Stimulated activated CD8-positive, alpha-beta memory T cell treated with anti-CD3 and anti-CD28 coated beads, Interleukin-7, amount 100 ng/mL, for 4 hours (primary cell): ENCODE measurements around the gene CAMK2D.
"Not testable (repeated sequence)": the region's sequence is repeated elsewhere in the genome, so short reads cannot be mapped to it uniquely, and the experiment has no call there.

Experiments used
- DNase-seq, 2 donors: peaks; one replicate each; pipeline ENCODE4 v3.0.0-alpha.2; 2020; ENCODE audit warnings: low read depth in 2 of 2

CAMK2D gene

DNA sequence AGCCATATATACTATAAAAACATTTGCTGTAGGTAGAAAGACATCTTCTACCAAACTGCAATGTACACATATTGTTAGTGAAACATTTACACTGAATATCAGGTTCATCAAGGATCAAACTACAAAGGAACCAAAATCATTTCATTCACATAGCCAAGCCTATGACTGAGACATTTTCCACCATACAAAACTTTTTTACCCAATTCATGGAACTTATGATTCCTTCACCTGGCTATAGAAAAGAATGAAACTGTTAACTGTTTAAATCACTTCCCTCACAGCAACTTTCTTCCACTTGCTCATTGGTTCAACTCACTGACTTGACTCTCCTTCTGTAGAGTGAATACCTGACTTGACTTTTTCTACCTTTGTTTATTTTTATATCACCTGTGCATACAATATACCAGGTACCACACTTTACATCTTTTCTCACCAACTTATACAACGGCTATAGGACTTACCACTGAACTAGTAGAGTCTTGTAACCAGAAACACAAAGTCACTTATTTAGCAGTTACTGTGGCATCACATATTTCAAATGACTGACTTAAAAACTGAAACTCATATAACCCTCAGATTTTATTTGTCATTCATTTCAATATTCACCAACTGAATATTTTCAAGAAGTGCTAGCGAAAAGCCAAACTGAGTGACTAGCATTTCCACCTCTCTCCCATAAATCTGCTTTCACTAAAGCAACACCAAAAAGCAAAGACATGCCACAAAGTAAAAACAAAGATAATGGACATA is 30.9 kb downstream of the CAMK2D start:
- DNase-seq = no peak

DNA sequence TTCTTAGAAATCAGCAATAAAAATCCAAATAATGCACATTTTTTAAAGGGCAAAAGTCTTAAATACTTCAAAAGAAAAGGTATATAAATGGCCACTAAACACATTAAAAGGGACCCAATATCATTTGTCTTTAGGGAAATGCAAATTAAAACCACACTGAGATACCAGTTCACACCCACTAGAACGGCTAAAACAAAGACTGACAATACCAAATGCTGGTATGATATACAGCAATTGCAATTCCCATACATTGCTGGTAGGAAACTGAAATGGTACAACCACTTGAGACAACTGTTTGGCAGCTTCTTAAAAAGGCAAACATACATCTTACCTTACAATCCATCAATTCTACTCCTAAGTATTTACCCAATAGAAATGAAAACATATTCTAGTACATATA is 33.7 kb downstream of the CAMK2D start:
- DNase-seq = no peak

DNA sequence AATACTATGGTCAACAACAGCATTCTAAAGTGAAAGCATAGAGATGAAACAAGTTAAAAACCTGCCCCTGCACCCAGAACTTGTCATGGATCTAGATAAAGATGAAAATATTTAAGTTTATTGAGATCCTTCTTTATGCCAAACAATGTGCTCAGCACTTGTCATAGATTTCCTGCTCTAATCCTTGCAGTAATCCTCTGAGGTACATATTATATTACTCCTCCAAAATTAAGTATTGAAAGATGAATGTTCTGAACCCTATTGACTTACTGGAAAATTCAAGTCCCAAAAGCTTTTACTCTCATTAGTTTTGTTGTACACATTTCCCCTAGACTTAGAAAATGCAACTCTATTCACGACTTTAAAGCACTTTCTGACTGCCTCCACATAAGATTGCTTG is 35.6 kb downstream of the CAMK2D start:
- DNase-seq = no peak

DNA sequence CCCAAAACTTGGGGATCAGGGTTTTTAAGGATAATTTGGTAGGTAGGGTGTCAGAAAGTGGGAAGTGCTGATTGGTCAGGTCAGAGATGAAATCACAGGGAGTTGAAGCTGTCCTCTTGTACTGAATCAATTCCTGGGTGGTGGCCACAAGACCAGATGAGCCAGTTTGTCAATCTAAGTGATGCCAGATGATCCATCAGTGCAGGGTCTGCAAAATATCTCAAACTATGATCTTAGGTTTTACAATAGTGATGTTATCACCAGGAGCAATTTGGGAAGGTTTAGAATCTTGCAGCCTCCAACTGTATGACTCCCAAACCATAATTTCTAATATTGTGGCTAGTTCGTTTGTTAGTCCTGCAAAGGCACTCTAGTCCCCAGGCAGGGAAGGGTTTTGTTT is 43.3 kb downstream of the CAMK2D start:
- no peak for DNase-seq

DNA sequence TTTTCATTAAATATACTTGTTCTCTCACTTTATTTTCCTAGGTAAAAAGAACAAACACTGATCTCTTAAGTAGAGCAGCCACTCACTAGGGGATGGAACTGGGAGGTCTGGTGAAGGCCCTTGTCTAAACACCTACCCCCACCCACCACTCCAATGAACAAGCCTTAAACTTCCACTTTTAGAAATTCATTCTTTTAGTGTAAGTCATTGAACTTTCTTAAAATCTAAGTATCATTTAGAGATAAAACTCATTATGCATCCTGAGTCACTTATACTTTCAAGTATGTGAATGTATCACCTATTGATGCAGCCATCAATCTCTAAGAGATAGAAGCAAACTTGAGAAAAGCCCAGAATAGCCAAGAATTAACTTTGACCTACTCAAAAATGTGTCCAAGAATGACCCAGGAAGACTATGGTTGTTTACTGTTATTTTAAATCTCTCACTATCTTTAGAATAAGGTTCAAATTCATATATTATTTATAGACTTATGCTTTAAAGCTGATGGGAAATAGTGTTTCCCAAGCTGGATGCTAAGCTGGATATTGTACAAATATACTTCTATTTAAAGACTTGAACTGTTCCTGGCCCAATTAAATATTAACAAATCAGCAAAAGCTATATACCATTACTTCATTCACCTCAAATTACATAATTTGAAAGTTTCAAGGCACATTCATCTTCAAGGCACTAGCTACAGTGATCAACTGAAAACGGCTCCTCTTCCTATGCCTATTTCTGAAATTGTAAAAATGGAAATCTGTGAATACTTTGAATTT is 49.5 kb downstream of the CAMK2D start:
- no peak for DNase-seq

DNA sequence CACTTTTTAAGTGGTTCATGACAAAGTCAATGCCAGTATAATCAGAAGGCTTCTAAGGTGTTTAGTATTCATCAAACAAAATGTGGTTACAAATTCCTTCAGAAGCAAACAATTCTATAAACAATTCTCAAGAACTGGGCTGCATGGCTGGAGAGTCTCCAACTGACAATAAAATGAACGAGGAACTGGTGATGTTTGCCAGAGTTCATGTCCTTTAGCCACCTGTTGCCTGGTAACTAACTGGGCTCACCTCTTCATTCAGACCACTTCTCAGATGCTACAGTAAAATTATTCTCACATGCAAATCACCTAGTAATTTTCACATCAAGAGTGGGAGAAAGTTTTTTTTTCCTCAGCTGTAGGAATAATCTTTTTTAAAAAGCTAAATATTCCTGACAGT is 53.3 kb downstream of the CAMK2D start:
- DNase-seq = no peak

DNA sequence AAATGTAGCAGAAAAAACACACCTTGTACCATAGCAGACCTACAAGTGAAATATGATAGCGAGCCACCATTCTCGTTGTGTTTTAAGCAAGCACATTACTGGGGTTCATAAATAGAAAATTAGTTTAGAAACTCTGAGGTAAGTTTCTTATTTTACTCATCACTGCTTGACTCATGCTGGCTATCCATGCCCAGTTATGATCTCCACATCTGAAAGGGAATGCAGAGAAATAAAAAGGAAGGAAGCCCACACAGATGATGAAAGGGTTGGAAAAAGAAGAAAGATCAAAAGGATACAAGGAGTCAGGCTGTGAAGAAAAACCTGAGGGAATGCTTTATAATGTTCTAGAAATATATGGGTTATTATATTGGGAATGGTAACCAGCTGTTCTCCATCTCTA is 54.5 kb downstream of the CAMK2D start:
- no peak for DNase-seq

DNA sequence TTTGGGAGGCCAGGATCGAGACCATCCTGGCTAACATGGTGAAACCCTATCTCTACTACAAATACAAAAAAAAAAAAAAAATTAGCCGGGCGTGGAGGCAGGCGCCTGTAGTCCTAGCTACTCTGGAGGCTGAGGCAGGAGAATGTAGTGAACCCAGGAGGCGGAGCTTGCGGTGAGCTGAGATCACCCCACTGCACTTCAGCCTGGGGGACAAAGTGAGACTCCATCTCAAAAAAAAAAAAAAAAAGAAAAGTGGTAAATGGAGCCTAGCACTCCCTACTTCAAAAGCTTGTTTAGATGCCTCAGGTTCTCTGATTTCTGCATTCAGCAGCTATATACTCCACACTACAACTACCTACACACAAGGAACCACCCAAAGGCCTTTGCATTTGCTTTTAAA is 56.4 kb downstream of the CAMK2D start:
- DNase-seq = not testable (repeated sequence)

DNA sequence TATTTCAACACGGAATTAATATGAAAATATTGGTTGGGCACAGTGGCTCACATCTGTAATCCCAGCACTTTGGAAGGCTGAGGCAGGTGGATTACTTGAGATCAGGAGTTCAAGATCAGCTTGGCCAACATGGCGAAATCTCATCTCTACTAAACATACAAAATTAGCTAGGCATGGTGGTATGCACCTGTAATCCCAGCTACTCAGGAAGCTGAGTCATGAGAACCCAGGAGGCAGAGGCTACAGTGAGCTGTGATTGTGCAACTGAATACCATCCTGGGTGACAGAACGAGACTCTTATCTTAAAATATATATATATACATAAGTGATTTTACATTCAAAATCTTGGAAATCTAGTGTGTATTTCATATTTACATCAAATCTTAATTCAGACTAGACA is 58.9 kb downstream of the CAMK2D start:
- DNase-seq = not testable (repeated sequence)

DNA sequence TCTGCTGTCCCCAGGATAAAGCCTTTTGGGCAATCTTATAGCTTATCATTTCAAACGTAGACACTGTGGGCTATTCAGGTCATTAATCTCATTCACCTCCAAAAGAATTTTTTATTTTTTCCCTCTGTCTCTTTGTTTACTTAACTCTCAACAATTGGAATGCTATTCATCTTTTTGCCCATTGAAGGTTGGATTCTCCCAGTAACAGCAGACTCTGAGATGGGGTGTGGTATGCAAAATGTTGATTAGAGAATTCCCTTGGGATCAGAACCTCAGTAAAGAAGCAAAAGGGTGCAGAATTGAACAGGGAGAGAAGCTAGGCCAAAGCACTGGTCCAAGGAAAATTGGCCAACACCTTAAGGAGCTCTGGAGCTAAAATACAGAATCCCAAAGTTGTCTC is 60.4 kb downstream of the CAMK2D start:
- DNase-seq = no peak

DNA sequence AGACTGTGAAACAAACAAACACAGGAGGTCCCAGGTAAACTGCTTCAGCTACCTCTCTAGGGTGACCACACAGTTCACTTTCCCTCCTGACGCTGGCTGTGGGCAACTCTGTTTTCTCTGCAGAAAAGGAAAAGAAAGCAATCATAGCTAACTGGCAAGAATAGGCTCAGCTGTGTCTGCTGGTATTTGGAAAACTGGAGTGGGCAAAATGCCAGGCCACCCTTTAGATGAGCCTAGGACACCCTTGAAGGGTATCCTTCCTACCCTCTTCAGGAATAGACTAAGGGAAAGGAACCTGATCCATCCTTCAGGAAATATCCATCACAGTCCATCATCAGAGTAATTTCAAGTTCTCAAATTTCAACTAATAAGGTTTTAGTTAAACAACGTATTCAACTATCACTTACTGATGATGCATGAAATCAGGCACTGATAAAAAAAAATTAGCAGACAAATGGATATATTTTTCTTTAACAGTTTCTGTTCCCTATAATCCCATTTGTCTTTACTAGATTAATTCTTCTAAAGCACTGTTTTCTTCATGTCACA is 60.9 kb downstream of the CAMK2D start:
- no peak for DNase-seq

DNA sequence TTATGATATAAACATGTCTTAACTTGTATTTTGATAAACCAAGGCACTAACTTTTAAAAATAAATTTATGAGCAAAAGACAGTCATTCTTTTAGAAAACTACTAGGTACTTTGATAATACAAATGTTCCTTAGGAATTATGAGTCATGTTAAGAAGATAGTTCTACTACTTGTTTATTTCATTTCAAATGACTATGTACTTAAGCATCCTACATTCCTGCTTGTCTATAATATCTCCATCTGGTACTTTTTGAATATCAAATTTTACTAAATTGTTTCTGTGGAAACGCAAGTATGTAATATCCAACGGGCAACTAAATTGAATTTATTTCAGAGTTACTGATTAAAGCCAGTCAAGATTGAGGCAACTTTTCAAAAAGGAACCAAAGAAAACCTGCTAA is 61.8 kb downstream of the CAMK2D start:
- DNase-seq = no peak

DNA sequence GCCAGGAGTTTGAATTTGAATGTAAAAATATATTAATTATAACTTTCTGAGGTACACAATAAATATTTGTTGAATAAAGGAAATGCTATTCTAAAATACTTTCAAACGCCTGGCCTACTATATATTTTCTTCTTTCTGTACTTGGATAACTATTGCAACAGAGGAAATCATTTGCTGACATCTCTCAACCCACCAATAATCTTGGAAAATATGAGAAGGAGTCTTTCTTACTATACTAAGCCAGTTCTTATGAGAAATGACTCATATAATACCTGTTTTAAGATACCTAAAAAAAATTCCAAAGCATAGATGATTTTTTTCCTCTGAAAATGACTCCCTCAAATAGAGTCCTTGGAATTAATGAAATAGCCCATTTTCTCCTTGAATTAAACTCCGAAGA is 64.1 kb downstream of the CAMK2D start:
- no peak for DNase-seq

DNA sequence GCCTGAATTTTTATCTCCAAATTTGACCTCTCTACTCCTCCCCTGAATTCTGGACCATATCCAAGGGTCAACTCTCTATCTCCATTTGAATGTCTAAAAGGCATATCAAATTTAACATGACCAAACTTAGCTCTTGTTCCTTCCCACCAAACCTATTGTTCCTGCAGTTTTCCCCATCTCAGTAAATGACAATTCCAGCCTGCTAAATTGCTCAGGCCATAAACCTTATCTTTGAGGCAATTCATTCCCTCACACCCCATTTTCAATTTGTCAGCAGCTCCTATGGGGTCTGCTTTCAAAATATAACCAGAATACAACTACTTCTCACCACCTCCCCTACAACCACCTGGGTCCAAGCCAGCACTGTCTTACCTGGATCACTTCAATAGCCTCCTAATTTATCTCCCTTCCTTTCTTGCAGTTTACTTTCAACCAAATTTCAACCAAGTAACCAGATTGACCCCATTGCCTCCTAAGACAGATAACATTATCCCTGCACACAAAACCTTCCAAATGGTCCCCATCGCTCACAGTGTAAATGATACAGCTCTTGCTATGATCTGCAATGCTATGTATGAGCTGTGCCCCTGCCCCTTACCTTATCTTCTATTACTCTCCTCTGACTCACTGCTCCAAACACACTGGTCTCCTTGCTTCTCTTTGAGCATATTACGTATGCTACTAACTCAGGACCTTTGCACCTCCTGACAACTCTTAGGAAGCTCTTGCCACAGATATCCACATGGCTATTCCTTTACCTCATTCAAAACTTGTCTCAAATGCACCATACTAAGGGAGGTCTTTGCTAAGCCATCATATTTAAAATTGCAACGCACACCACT is 66.0 kb downstream of the CAMK2D start:
- no peak for DNase-seq

DNA sequence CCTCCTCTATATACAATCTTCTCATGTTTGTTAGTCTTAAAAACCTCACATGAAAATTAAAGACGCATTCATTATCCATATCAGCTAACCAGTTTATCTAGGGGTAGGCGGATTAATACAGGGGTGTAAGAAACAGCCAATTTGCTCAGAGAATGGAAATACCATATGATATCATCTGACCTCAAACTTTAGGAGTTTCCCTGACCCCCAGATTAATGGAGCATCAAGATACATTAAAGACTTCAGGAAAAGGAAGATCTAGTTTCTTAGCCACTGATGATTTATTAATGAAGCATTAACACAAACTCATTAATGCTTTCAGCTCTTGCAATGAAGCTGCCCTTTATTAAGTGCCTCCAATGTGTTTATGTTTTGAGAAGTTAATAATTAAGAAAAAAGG is 67.5 kb downstream of the CAMK2D start:
- DNase-seq = no peak

DNA sequence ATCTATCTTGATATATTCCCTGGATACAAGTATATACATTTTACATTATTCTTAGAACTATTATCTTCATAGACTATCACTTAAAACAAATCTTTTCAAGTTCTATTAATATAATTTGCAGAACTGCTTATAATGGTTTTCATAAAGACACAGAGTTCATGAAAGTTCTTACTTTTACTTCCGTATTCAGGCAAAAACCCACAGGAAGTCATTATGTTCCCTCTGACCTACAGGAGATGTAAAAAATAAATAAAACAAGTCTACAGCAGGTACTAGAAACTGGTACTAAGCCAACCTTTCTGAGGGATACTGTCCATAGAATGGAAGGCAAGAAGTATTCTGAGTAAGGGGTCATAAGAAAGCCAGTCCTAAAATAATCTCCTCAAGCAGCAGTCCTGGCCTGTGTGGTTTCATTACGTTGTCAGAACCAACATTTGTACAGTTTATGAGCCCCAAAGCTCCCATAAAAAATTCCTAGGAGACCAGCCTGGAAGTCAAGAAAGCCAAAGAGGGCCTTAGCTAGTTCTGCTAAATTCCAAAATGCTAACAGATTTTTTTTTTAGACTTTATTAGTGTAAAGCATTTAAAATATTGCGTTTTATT is 68.6 kb downstream of the CAMK2D start:
- no peak for DNase-seq

DNA sequence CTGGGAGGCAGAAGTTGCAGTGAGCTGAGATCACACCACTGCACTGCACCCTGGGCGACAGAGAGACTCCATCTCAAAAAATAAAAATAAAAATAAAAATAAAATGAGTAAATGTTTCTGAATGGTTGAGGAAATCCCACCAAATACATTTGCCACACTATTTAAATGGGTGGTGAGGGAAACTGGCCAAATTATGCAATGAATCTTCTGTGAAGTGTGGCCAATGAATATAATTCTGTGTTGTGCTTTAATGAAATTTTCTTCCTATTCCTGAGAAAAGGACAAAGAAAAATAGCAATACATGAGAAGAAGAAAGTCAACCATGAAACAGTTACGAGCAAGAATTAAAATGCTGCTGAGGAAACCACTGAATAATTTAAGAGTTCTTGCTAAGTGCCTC is 69.9 kb downstream of the CAMK2D start:
- DNase-seq = no peak

DNA sequence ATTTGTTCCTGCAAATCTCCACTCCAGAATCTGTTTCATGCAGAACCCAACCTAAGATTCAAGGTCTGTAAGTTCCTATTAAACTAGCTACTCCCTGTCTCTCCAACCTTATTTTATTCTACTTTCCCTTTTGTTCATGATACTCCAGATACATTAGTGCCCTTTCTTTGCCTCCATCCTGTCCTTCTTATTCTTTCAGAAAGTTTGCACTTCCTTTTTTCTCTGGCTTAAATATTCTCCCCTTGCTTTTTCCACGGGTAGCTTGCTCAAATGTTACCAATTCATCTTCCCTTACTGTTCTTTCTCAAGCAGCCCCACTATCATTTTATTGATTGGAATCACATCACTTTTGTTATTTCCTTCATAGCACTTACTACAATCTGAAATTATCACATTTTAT is 72.1 kb downstream of the CAMK2D start:
- no peak for DNase-seq

DNA sequence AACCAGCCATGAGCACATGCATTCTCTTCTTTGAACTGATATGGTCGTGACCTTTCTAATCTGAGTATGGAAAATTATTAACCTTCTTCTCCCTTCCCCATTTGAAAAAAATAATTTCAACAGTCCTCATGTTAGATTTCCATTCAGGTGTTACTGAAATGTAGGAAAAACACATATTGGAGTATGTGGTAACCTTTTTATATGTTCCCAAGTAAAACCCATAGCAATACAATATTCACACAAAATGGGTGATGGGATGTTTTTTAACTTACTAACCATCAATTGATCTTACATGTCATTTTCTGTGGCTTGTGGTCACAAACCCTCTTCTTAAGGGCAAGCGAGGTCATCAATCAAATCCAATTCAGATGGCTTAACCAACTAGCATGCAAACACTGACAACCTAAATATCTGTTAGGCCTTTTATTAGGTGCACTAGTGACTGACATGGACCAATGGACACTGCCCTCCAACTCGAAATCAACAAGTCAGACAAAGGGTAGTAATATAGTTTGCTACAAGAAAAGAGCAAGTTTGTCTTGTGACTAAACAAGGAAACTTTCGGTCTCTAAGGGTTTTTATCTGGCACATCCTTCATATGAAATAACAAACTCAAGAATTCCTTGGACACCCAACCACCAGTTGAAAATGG is 74.3 kb downstream of the CAMK2D start:
- no peak for DNase-seq

DNA sequence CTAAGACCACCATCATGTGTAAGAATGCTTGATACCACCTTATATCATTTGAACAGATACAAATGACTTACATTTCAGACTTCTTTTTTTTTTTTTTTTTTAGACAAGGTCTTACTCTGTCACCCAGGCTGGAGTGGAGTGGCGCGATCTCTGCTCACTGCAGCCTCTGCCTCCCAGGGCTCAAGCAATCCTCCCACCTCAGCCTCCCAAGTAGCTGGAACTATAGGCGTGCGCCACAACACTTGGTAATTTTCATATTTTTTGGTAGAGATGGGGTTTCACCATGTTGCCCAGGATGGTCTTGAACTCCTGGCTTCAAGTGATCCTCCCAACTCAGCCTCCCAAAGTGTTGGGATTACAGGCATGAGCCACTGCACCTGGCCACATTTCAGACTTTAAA is 76.4 kb downstream of the CAMK2D start:
- not testable (repeated sequence) for DNase-seq

DNA sequence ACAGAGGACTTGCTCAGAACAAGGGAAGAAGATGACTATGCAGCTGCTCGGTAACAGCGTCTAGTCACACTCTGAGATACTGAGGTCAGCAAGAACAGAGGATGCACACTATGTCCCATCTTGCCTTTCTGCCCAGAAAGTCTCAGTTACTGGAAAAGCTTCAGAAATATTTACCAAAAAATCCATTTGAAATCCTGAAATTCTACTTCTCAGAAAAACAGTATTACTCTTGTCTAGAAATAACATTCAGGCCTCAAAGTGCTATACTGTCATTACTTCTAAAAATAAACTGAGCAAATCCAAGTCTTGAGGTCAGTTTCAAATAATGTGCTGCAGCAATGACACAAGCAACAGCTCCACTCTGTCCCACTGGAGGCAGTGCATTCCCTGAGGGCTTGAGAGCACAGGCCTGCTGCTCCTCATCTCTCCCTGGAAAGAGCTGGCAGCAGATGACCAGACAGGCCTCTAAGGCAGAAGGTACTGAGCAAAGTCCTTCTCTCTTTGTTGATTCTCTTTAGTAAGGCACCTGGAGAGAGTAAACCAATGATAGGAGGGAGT is 76.9 kb downstream of the CAMK2D start:
- DNase-seq = no peak
